Measurements from ENCODE around the gene LAMTOR3. TPM values are rescaled to one million over a fixed set of nuclear protein-coding genes. Genes with fewer than 3 reads are reported as not detected.

Gene LAMTOR3
- 29.6 TPM for total RNA-seq
- polyA plus RNA-seq (ENCODE audit: insufficient read depth in 1 of 8, insufficient read length in 8 of 8, low replicate concordance in 1 of 8) = 10 to 100 TPM; 30.9 to 40.1 (median 33.6) TPM
- long read RNA-seq, donor 1, full-length matches to known transcripts = 16 of 16 reads
- long read RNA-seq, donor 1, partial matches to known transcripts = 0 of 16 reads
- long read RNA-seq, donor 1, other reads (novel, unspliced or antisense) = 0 of 16 reads
- long read RNA-seq, donor 2, full-length matches to known transcripts = 3 of 3 reads
- long read RNA-seq, donor 2, partial matches to known transcripts = 0 of 3 reads
- long read RNA-seq, donor 2, other reads (novel, unspliced or antisense) = 0 of 3 reads
- long read RNA-seq, donor 3, full-length matches to known transcripts = 20 of 20 reads
- long read RNA-seq, donor 3, partial matches to known transcripts = 0 of 20 reads
- long read RNA-seq, donor 3, other reads (novel, unspliced or antisense) = 0 of 20 reads
- long read RNA-seq, donor 4, full-length matches to known transcripts = 13 of 13 reads
- long read RNA-seq, donor 4, partial matches to known transcripts = 0 of 13 reads
- long read RNA-seq, donor 4, other reads (novel, unspliced or antisense) = 0 of 13 reads
- long read RNA-seq, donor 5, full-length matches to known transcripts = 52 of 52 reads
- long read RNA-seq, donor 5, partial matches to known transcripts = 0 of 52 reads
- long read RNA-seq, donor 5, other reads (novel, unspliced or antisense) = 0 of 52 reads
- long read RNA-seq, donor 6, full-length matches to known transcripts = 28 of 28 reads
- long read RNA-seq, donor 6, partial matches to known transcripts = 0 of 28 reads
- long read RNA-seq, donor 6, other reads (novel, unspliced or antisense) = 0 of 28 reads
- long read RNA-seq, donor 7, full-length matches to known transcripts = 32 of 51 reads
- long read RNA-seq, donor 7, partial matches to known transcripts = 19 of 51 reads
- long read RNA-seq, donor 7, other reads (novel, unspliced or antisense) = 0 of 51 reads
- long read RNA-seq, donor 8, full-length matches to known transcripts = 22 of 22 reads
- long read RNA-seq, donor 8, partial matches to known transcripts = 0 of 22 reads
- long read RNA-seq, donor 8, other reads (novel, unspliced or antisense) = 0 of 22 reads
- long read RNA-seq, donor 9, full-length matches to known transcripts = 22 of 22 reads
- long read RNA-seq, donor 9, partial matches to known transcripts = 0 of 22 reads
- long read RNA-seq, donor 9, other reads (novel, unspliced or antisense) = 0 of 22 reads
- long read RNA-seq, donor 10, full-length matches to known transcripts = 24 of 24 reads
- long read RNA-seq, donor 10, partial matches to known transcripts = 0 of 24 reads
- long read RNA-seq, donor 10, other reads (novel, unspliced or antisense) = 0 of 24 reads
- long read RNA-seq, donor 11, full-length matches to known transcripts = 24 of 24 reads
- long read RNA-seq, donor 11, partial matches to known transcripts = 0 of 24 reads
- long read RNA-seq, donor 11, other reads (novel, unspliced or antisense) = 0 of 24 reads

- Histone ChIP-seq H3K9me3 (replicated peaks; ENCODE audit: control insufficient read depth, low read depth, low read length) (no peaks in the 10 kb centered on the region), H3K27ac (ENCODE audit: low read length) (peak within 1 kb of the TSS; percentile 57), H3K36me3 (ENCODE audit: control insufficient read depth, insufficient read depth, low read length) (peaks cover 2% of the 10 kb centered on the region), H3K4me1 (ENCODE audit: control insufficient read depth, insufficient read depth, low read length) (peaks cover 8% of the 10 kb centered on the region), H3K27me3 (ENCODE audit: control insufficient read depth, insufficient read depth, low read length) (no peaks in the 10 kb centered on the region), H3K4me3 (ENCODE audit: low read length) (peak within 1 kb of the TSS; percentile 78)
- DNase-seq = peak; percentile 98
- 0% methylated on average over 7 of the region's 40 CpGs for WGBS (ENCODE audit: insufficient coverage)
Observed at GRCh38 chr4:99894161-99894997, at the start of gene LAMTOR3. Gene LAMTOR3 (minus strand): TSS chr4:99894427. CDS start chr4:99893963, 464 bp downstream.

- no peaks in the 10 kb centered on the region for H3K27me3 ChIP-seq (ENCODE audit: control insufficient read depth, insufficient read depth, low read length)
- H3K36me3 ChIP-seq (ENCODE audit: control insufficient read depth, insufficient read depth, low read length) = peaks cover 2% of the 10 kb centered on the region
- whole genome bisulfite sequencing (ENCODE audit: insufficient coverage) = 92% methylated on average over 2 of the region's 3 CpGs
- H3K4me3 ChIP-seq (ENCODE audit: low read length) = no peak overlapping the region
- no peak overlapping the region for H3K27ac ChIP-seq (ENCODE audit: low read length)
- peaks cover 19% of the 10 kb centered on the region for H3K9me3 ChIP-seq (replicated peaks; ENCODE audit: control insufficient read depth, low read depth, low read length)
- H3K4me1 ChIP-seq (ENCODE audit: control insufficient read depth, insufficient read depth, low read length) = no peaks in the 10 kb centered on the region
- DNase-seq = no peak
Observed at GRCh38 chr4:99938243-99938753, 44.1 kb upstream of the LAMTOR3 start.

- Histone ChIP-seq H3K36me3 (ENCODE audit: control insufficient read depth, insufficient read depth, low read length) (peaks cover 2% of the 10 kb centered on the region), H3K9me3 (replicated peaks; ENCODE audit: control insufficient read depth, low read depth, low read length) (peaks cover 19% of the 10 kb centered on the region), H3K4me3 (ENCODE audit: low read length) (no peak overlapping the region), H3K27me3 (ENCODE audit: control insufficient read depth, insufficient read depth, low read length) (no peaks in the 10 kb centered on the region), H3K4me1 (ENCODE audit: control insufficient read depth, insufficient read depth, low read length) (no peaks in the 10 kb centered on the region), H3K27ac (ENCODE audit: low read length) (no peak overlapping the region)
- no peak for DNase-seq
Observed at GRCh38 chr4:99934891-99935290, 40.7 kb upstream of the LAMTOR3 start.

GRCh38 chr4:99927566-99927965 lies 33.3 kb upstream of the LAMTOR3 start:
- Histone ChIP-seq H3K4me1 (ENCODE audit: control insufficient read depth, insufficient read depth, low read length) (no peaks in the 10 kb centered on the region), H3K4me3 (ENCODE audit: low read length) (no peak overlapping the region), H3K9me3 (replicated peaks; ENCODE audit: control insufficient read depth, low read depth, low read length) (no peaks in the 10 kb centered on the region), H3K27me3 (ENCODE audit: control insufficient read depth, insufficient read depth, low read length) (no peaks in the 10 kb centered on the region), H3K36me3 (ENCODE audit: control insufficient read depth, insufficient read depth, low read length) (peaks cover 5% of the 10 kb centered on the region), H3K27ac (ENCODE audit: low read length) (no peak overlapping the region)
- DNase-seq = no peak
- no CpG with 5 or more reads among the region's 2 CpGs for WGBS (ENCODE audit: insufficient coverage)

- Histone ChIP-seq H3K27me3 (ENCODE audit: control insufficient read depth, insufficient read depth, low read length) (no peaks in the 10 kb centered on the region), H3K4me3 (ENCODE audit: low read length) (no peak overlapping the region), H3K4me1 (ENCODE audit: control insufficient read depth, insufficient read depth, low read length) (no peaks in the 10 kb centered on the region), H3K36me3 (ENCODE audit: control insufficient read depth, insufficient read depth, low read length) (peaks cover 16% of the 10 kb centered on the region), H3K9me3 (replicated peaks; ENCODE audit: control insufficient read depth, low read depth, low read length) (peaks cover 5% of the 10 kb centered on the region), H3K27ac (ENCODE audit: low read length) (no peak overlapping the region)
- WGBS (ENCODE audit: insufficient coverage) = no CpG with 5 or more reads among the region's 3 CpGs
- no peak for DNase-seq
Observed at GRCh38 chr4:99921174-99921573, 26.9 kb upstream of the LAMTOR3 start.

GRCh38 chr4:99918656-99919055 lies 24.4 kb upstream of the LAMTOR3 start:
- no peak overlapping the region for H3K27ac ChIP-seq (ENCODE audit: low read length)
- no peaks in the 10 kb centered on the region for H3K27me3 ChIP-seq (ENCODE audit: control insufficient read depth, insufficient read depth, low read length)
- WGBS (ENCODE audit: insufficient coverage) = no CpG with 5 or more reads among the region's 2 CpGs
- peaks cover 20% of the 10 kb centered on the region for H3K36me3 ChIP-seq (ENCODE audit: control insufficient read depth, insufficient read depth, low read length)
- H3K4me3 ChIP-seq (ENCODE audit: low read length) = no peak overlapping the region
- no peaks in the 10 kb centered on the region for H3K4me1 ChIP-seq (ENCODE audit: control insufficient read depth, insufficient read depth, low read length)
- peaks cover 5% of the 10 kb centered on the region for H3K9me3 ChIP-seq (replicated peaks; ENCODE audit: control insufficient read depth, low read depth, low read length)
- no peak for DNase-seq

- Histone ChIP-seq H3K4me3 (ENCODE audit: low read length) (no peak overlapping the region), H3K36me3 (ENCODE audit: control insufficient read depth, insufficient read depth, low read length) (peaks cover 18% of the 10 kb centered on the region), H3K9me3 (replicated peaks; ENCODE audit: control insufficient read depth, low read depth, low read length) (peaks cover 5% of the 10 kb centered on the region), H3K4me1 (ENCODE audit: control insufficient read depth, insufficient read depth, low read length) (no peaks in the 10 kb centered on the region), H3K27me3 (ENCODE audit: control insufficient read depth, insufficient read depth, low read length) (no peaks in the 10 kb centered on the region), H3K27ac (ENCODE audit: low read length) (no peak overlapping the region)
- DNase-seq = no peak
- WGBS (ENCODE audit: insufficient coverage) = no CpG with 5 or more reads among the region's 3 CpGs
Observed at GRCh38 chr4:99917575-99917974, 23.3 kb upstream of the LAMTOR3 start.

GRCh38 chr4:99915449-99915848 lies 21.2 kb upstream of the LAMTOR3 start:
- H3K4me3 ChIP-seq (ENCODE audit: low read length) = no peak overlapping the region
- no peaks in the 10 kb centered on the region for H3K27me3 ChIP-seq (ENCODE audit: control insufficient read depth, insufficient read depth, low read length)
- no CpG with 5 or more reads among the region's 2 CpGs for WGBS (ENCODE audit: insufficient coverage)
- no peak overlapping the region for H3K27ac ChIP-seq (ENCODE audit: low read length)
- H3K4me1 ChIP-seq (ENCODE audit: control insufficient read depth, insufficient read depth, low read length) = no peaks in the 10 kb centered on the region
- peaks cover 5% of the 10 kb centered on the region for H3K9me3 ChIP-seq (replicated peaks; ENCODE audit: control insufficient read depth, low read depth, low read length)
- no peak for DNase-seq
- peaks cover 18% of the 10 kb centered on the region for H3K36me3 ChIP-seq (ENCODE audit: control insufficient read depth, insufficient read depth, low read length)

- H3K9me3 ChIP-seq (replicated peaks; ENCODE audit: control insufficient read depth, low read depth, low read length) = no peaks in the 10 kb centered on the region
- no peaks in the 10 kb centered on the region for H3K27me3 ChIP-seq (ENCODE audit: control insufficient read depth, insufficient read depth, low read length)
- H3K4me3 ChIP-seq (ENCODE audit: low read length) = peak overlapping the region; percentile 78
- DNase-seq = peak; percentile 1
- peak overlapping the region; percentile 26 for H3K27ac ChIP-seq (ENCODE audit: low read length)
- H3K4me1 ChIP-seq (ENCODE audit: control insufficient read depth, insufficient read depth, low read length) = peaks cover 8% of the 10 kb centered on the region
- WGBS (ENCODE audit: insufficient coverage) = 98% methylated on average over 5 of the region's 16 CpGs
- peaks cover 2% of the 10 kb centered on the region for H3K36me3 ChIP-seq (ENCODE audit: control insufficient read depth, insufficient read depth, low read length)
Observed at GRCh38 chr4:99894998-99895397, 771 bp upstream of the LAMTOR3 start.

Data from muscle of leg (tissue), 16 donors.